CD4-positive, alpha-beta T cell treated with Interleukin-10 for 1 hour (primary cell): ENCODE data around the gene NAALADL2.
"Not testable (repeated sequence)": the region's sequence is repeated elsewhere in the genome, so short reads cannot be mapped to it uniquely, and the experiment has no call there.

Experiments used
- DNase-seq: peaks from one replicate; pipeline ENCODE4 v3.0.0-alpha.2; 2020

The NAALADL2 gene

GRCh38 chr3:175335229-175335628 lies 476.1 kb downstream of the NAALADL2 start:
- no peak for DNase-seq

- DNase-seq: no peak
Measured at GRCh38 chr3:175336406-175337133, 477.4 kb downstream of the NAALADL2 start.

GRCh38 chr3:175337631-175338030 lies 478.5 kb downstream of the NAALADL2 start:
- no peak for DNase-seq

GRCh38 chr3:175338775-175339535 lies 479.8 kb downstream of the NAALADL2 start:
- no peak for DNase-seq

- DNase-seq: no peak
Measured at GRCh38 chr3:175340338-175341015, 481.3 kb downstream of the NAALADL2 start.

- no peak for DNase-seq
Measured at GRCh38 chr3:175342196-175342595, 483.1 kb downstream of the NAALADL2 start.

- DNase-seq: no peak
Measured at GRCh38 chr3:175343946-175344345, 484.8 kb downstream of the NAALADL2 start.

GRCh38 chr3:175346573-175347356 lies 487.6 kb downstream of the NAALADL2 start:
- no peak for DNase-seq

GRCh38 chr3:175349168-175349567 lies 490.0 kb downstream of the NAALADL2 start:
- DNase-seq: no peak

GRCh38 chr3:175355801-175356335 lies 496.7 kb downstream of the NAALADL2 start:
- no peak for DNase-seq

- DNase-seq: no peak
Measured at GRCh38 chr3:175356899-175357324, 497.8 kb downstream of the NAALADL2 start.

GRCh38 chr3:175357758-175358157 lies 498.6 kb downstream of the NAALADL2 start:
- no peak for DNase-seq

GRCh38 chr3:175358935-175359334 lies 499.8 kb downstream of the NAALADL2 start:
- no peak for DNase-seq

GRCh38 chr3:175370426-175370825 lies 511.3 kb downstream of the NAALADL2 start:
- not testable (repeated sequence) for DNase-seq

- not testable (repeated sequence) for DNase-seq
Measured at GRCh38 chr3:175371187-175371586, 512.1 kb downstream of the NAALADL2 start.

- DNase-seq: no peak
Measured at GRCh38 chr3:175374705-175375104, 515.6 kb downstream of the NAALADL2 start.

GRCh38 chr3:175378348-175378747 lies 519.2 kb downstream of the NAALADL2 start:
- no peak for DNase-seq

- no peak for DNase-seq
Measured at GRCh38 chr3:175381685-175382084, 522.6 kb downstream of the NAALADL2 start.

- no peak for DNase-seq
Measured at GRCh38 chr3:175383371-175383770, 524.2 kb downstream of the NAALADL2 start.

- no peak for DNase-seq
Measured at GRCh38 chr3:175383813-175384212, 524.7 kb downstream of the NAALADL2 start.

GRCh38 chr3:175384569-175384968 lies 525.4 kb downstream of the NAALADL2 start:
- no peak for DNase-seq

GRCh38 chr3:175386630-175387029 lies 527.5 kb downstream of the NAALADL2 start:
- no peak for DNase-seq

- no peak for DNase-seq
Measured at GRCh38 chr3:175389560-175389959, 530.4 kb downstream of the NAALADL2 start.
